Activated B cell treated with CpG ODN at 0.5 μM for 24 hours (primary cell): Measurements from ENCODE around the gene SPRY2. TPM values are rescaled to one million over a fixed set of nuclear protein-coding genes. Genes with fewer than 3 reads are reported as not detected.

Experiments used
- ATAC-seq: fragments of 200-7000 bp; cut with Tn5 transposase; one replicate; pipeline ENCODE4 v1.10.0; 2021; ENCODE audit warnings: low read depth, mild to moderate bottlenecking, moderate library complexity
- CTCF ChIA-PET: fragments of 350-600 bp; sonication (Branson Sonifier 250); formaldehyde crosslinking; loops from one replicate; lab custom pipeline; 2021; ENCODE audit warnings: antibody characterized with exemption; lab: Charles Lee
- POLR2A ChIA-PET: fragments of 350-600 bp; sonication (Branson Sonifier 250); formaldehyde crosslinking; loops from one replicate; lab custom pipeline; 2021; ENCODE audit warnings: antibody characterized with exemption; lab: Charles Lee
- DNase-seq: peaks from one replicate; pipeline ENCODE4 v3.0.0; 2022
- H3K27ac Mint-ChIP-seq: one replicate; pipeline ENCODE4 v1.8.0; 2020; ENCODE audit warnings: mixed read lengths
- H3K27me3 Mint-ChIP-seq: one replicate; pipeline ENCODE4 v1.8.0; 2021; ENCODE audit warnings: mixed read lengths
- H3K36me3 Mint-ChIP-seq: one replicate; pipeline ENCODE4 v1.8.0; 2021; ENCODE audit warnings: low read depth, mixed read lengths
- H3K4me1 Mint-ChIP-seq: one replicate; pipeline ENCODE4 v1.8.0; 2021; ENCODE audit warnings: mixed read lengths
- H3K4me3 Mint-ChIP-seq: one replicate; pipeline ENCODE4 v1.8.0; 2020; ENCODE audit warnings: mild to moderate bottlenecking, mixed read lengths
- H3K9me3 Mint-ChIP-seq: one replicate; pipeline ENCODE4 v1.8.0; 2020; ENCODE audit warnings: mixed read lengths
- intact Hi-C: fragments of 100-400 bp; cut with micrococcal nuclease; formaldehyde crosslinking; loops from one replicate; pipeline ENCODE4 v1.15.1; 2024
- total RNA-seq: library from RNA; stranded (reverse); gene quantifications from 2 replicates; pipeline ENCODE4 v1.2.3, GENCODE V29; 2022
- TF ChIP-seq, protein P1 (sequence below): fragments of 200-600 bp; IDR thresholded peaks from one replicate; pipeline ENCODE4 v1.8.0; 2022; ENCODE audit warnings: antibody characterized with exemption, mild to moderate bottlenecking

SPRY2 gene
- total RNA-seq, 1 donor from 2014 or later, result 1.00 TPM

DNA sequence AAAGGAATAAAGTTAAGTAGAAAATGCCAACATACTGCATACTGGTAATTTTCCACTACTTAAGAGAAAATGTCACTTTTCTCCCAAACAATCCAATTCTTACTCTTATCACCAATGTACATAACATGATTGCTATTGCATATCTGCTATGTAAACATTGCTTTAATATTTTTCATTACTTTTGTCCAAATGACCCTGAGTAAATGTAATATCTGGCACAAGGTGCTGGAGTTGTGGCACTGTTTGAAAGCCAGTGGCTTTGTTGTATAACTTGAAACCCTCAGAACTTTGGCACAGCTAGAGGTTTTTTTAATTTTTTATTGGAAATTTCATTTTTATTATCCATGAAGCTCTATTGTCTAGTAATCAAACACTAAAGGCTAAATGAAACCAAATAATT, 45.7 kb upstream of the SPRY2 start:
- intact Hi-C loops, result no loop called here
- Mint-ChIP-seq H3K4me1 (peaks cover 6% of the 10 kb centered on the region), H3K36me3 (no peaks in the 10 kb centered on the region), H3K27me3 (no peaks in the 10 kb centered on the region), H3K27ac (no peak overlapping the region), H3K9me3 (peaks cover 3% of the 10 kb centered on the region), H3K4me3 (no peak overlapping the region)
- TF ChIP-seq, protein P1, sequence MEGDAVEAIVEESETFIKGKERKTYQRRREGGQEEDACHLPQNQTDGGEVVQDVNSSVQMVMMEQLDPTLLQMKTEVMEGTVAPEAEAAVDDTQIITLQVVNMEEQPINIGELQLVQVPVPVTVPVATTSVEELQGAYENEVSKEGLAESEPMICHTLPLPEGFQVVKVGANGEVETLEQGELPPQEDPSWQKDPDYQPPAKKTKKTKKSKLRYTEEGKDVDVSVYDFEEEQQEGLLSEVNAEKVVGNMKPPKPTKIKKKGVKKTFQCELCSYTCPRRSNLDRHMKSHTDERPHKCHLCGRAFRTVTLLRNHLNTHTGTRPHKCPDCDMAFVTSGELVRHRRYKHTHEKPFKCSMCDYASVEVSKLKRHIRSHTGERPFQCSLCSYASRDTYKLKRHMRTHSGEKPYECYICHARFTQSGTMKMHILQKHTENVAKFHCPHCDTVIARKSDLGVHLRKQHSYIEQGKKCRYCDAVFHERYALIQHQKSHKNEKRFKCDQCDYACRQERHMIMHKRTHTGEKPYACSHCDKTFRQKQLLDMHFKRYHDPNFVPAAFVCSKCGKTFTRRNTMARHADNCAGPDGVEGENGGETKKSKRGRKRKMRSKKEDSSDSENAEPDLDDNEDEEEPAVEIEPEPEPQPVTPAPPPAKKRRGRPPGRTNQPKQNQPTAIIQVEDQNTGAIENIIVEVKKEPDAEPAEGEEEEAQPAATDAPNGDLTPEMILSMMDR, result no peak
- ATAC-seq (no peak), DNase-seq (no peak)
- POLR2A ChIA-PET, result no interaction called here
- CTCF ChIA-PET, result interaction anchor here (0.5 kb wide), 1 partner anchor 626 kb away, joined by 3 read pairs; no protein-coding TSS in a partner anchor

- ATAC-seq, result no peak
Measured at GRCh38 chr13:80386002-80386401, 45.1 kb upstream of the SPRY2 start.

GRCh38 chr13:80382576-80382975, 41.6 kb upstream of the SPRY2 start:
- Mint-ChIP-seq H3K9me3 (no peaks in the 10 kb centered on the region), H3K4me1 (peaks cover 6% of the 10 kb centered on the region), H3K4me3 (no peak overlapping the region), H3K36me3 (no peaks in the 10 kb centered on the region), H3K27ac (no peak overlapping the region), H3K27me3 (no peaks in the 10 kb centered on the region)
- TF ChIP-seq, protein P1, result no peak
- ATAC-seq (no peak), DNase-seq (no peak)
- CTCF ChIA-PET, result no interaction called here
- intact Hi-C loops, result no loop called here
- POLR2A ChIA-PET, result no interaction called here

More at GRCh38 chr13:80386002-80386401, 45.1 kb upstream of the SPRY2 start:
- Mint-ChIP-seq H3K4me3 (no peak overlapping the region), H3K27ac (no peak overlapping the region), H3K4me1 (peaks cover 6% of the 10 kb centered on the region), H3K27me3 (no peaks in the 10 kb centered on the region), H3K36me3 (no peaks in the 10 kb centered on the region), H3K9me3 (peaks cover 3% of the 10 kb centered on the region)
- ChIA-PET CTCF (interaction anchor here (0.5 kb wide), 1 partner anchor 626 kb away, joined by 3 read pairs; no protein-coding TSS in a partner anchor), POLR2A (no interaction called here)
- TF ChIP-seq, protein P1, result no peak
- no peak for DNase-seq
- intact Hi-C loops, result no loop called here

- Mint-ChIP-seq H3K27ac (no peak overlapping the region), H3K4me1 (no peaks in the 10 kb centered on the region), H3K9me3 (no peaks in the 10 kb centered on the region), H3K4me3 (no peak overlapping the region), H3K36me3 (no peaks in the 10 kb centered on the region), H3K27me3 (no peaks in the 10 kb centered on the region)
- intact Hi-C loops, result no loop called here
- POLR2A ChIA-PET, result no interaction called here
- DNase-seq (no peak), ATAC-seq (no peak)
- CTCF ChIA-PET, result no interaction called here
- TF ChIP-seq, protein P1, result no peak
Measured at GRCh38 chr13:80379245-80379644, 38.3 kb upstream of the SPRY2 start.

DNA sequence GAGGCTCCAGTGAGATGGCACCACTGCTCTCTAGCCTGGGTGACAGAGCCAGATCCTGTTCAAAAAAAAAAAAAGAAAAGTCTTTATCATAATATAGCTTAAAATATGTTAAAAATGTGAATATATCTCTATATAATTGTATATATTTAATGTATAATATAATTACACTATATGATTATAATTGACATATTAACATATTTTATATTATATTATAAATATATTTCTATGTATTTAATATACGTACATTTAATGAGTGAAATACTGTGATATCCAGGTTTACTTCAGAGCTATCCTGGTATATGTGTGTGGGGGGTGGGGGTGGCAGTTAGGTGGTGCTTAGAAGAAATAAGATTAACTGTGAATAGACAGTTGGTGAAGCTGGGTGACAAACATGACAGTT, 35.6 kb upstream of the SPRY2 start:
- Mint-ChIP-seq H3K4me1 (no peaks in the 10 kb centered on the region), H3K36me3 (no peaks in the 10 kb centered on the region), H3K4me3 (no peak overlapping the region), H3K9me3 (no peaks in the 10 kb centered on the region), H3K27me3 (no peaks in the 10 kb centered on the region), H3K27ac (no peak overlapping the region)
- TF ChIP-seq, protein P1, result no peak
- no peak for DNase-seq
- ChIA-PET POLR2A (interaction anchor here (0.7 kb wide), 1 partner anchor 15 kb away, joined by 3 read pairs; no protein-coding TSS in a partner anchor), CTCF (no interaction called here)
- intact Hi-C loops, result no loop called here
- no peak for ATAC-seq
